ENCODE data around the gene PA2G4. TPM values are rescaled to one million over a fixed set of nuclear protein-coding genes. Genes with fewer than 3 reads are reported as not detected.

Gene PA2G4
- total and polyA plus RNA-seq, 10 of the 15 experiments (the other 5 are each of a cell fraction or from before 2014, with no cell fraction given), result 148 to 514 (median 406) TPM

DNA sequence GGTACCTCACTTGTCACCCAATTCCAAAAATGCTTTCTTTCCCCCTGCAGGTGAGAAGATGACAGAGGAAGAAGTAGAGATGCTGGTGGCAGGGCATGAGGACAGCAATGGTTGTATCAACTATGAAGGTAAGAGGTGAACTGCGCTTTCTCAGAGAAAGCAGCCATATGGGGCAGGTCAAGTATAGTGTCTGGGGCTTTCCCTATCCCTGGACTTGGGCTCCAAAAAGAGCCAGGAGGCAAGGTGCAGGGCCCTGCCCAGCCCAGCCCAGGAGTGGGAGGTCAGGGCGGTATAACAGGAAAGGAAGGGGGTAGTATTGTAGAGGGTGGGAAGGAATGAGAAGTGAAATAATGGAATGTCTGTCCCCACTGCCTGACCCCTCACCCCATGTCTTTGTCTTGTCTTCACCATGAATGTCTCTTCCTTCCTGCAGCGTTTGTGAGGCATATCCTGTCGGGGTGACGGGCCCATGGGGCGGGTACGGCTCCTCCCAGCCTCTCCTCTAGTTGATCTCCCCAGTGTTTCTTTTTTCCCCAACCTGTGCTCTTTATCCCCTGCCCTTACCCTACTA, 55.9 kb downstream of the PA2G4 start:
- ChIA-PET SMC1A (ENCODE audit: uncharacterized antibody, unreplicated experiment) (interaction anchor here (2.4 to 2.7 kb wide), 2 partner anchors 27 to 32 kb away, joined by 12 read pairs; partner anchors contain the start of gene ESYT1), CTCF (interaction anchor here (1.2 to 2.1 kb wide), 3 partner anchors 28 to 34 kb away, joined by 4 to 11 read pairs (median 10); partner anchors contain the start of gene SMARCC2), POLR2A (interaction anchor here (0.8 to 2.5 kb wide), 5 partner anchors 9 to 33 kb away, joined by 5 to 19 read pairs (median 11); partner anchors contain the start of genes ESYT1 and SMARCC2), RAD21 (ENCODE audit: unreplicated experiment) (interaction anchor here (2.1 to 2.8 kb wide), 2 partner anchors 29 to 33 kb away, joined by 14 to 18 read pairs; partner anchors contain the start of genes ESYT1 and SMARCC2)
- Histone ChIP-seq H3K27ac (ENCODE audit: control insufficient read depth, insufficient read depth) (peak overlapping the region; percentile 91), H3K9ac (ENCODE audit: control insufficient read depth, insufficient read depth, low read length) (peak overlapping the region; percentile 89), H3K4me2 (ENCODE audit: control insufficient read depth, insufficient read depth) (peak overlapping the region; percentile 98), H3K9me3 (replicated peaks; ENCODE audit: control insufficient read depth, insufficient read depth, low read length) (no peaks in the 10 kb centered on the region), H3K4me3 (peak overlapping the region; percentile 90), H3K4me1 (ENCODE audit: control insufficient read depth, insufficient read depth, low read length) (peaks cover 17% of the 10 kb centered on the region), H4K20me1 (ENCODE audit: control insufficient read depth, insufficient read depth) (no peaks in the 10 kb centered on the region), H3K36me3 (ENCODE audit: control insufficient read depth in 2 of 2, insufficient read depth in 2 of 2, low read length in 1 of 2) (peaks cover 23 to 33% of the 10 kb centered on the region in 2 experiments), H3K79me2 (ENCODE audit: control insufficient read depth, insufficient read depth, low read length) (peaks cover 39% of the 10 kb centered on the region), H3K27me3 (replicated peaks in 1 of 2; ENCODE audit: control insufficient read depth in 2 of 2, insufficient read depth in 2 of 2, low read length in 1 of 2) (no peaks in the 10 kb centered on the region), H2AFZ (ENCODE audit: control insufficient read depth, low read depth, low read length) (no peak overlapping the region)
- ATAC-seq (peak; percentile 20), DNase-seq (ENCODE audit: low read depth, low spot score) (no peak), FAIRE-seq (no peak)
- BruUV-seq (replicated peaks), result no TSS peak
- intact Hi-C loops (cut with micrococcal nuclease; ENCODE audit: unreplicated experiment), result no loop called here
- in situ Hi-C loops (cut with MboI), result no loop called here
- 5% methylated on average over 7 of the region's 7 CpGs for WGBS (ENCODE audit: insufficient coverage, insufficient replicate concordance, low lambda C conversion rate, missing lambda C conversion rate)
- TF ChIP-seq BCL3 (IDR thresholded peaks at IDR 0.05; ENCODE audit: borderline replicate concordance, insufficient read depth, low read depth, low read length, poor library complexity, severe bottlenecking) (peak; percentile 29), SIN3A (IDR thresholded peaks at IDR 0.05; ENCODE audit: low read depth, low read length) (no peak), POLR2AphosphoS5 (IDR thresholded peaks at IDR 0.05; ENCODE audit: low read length) (0 out of 2 replicates have a peak, but pooled peaks have one; percentile 70), EZH2 (IDR thresholded peaks at IDR 0.05; ENCODE audit: borderline replicate concordance, control insufficient read depth, low read depth, low read length) (no peak), RCOR1 (conservative IDR thresholded peaks at IDR 0.05; ENCODE audit: low read depth, low read length) (no peak), MYB (IDR thresholded peaks at IDR 0.05; ENCODE audit: borderline replicate concordance, low read depth, low read length) (no peak), MLLT1 (IDR thresholded peaks at IDR 0.05) (no peak), SP1 (IDR thresholded peaks at IDR 0.05; ENCODE audit: low read depth, low read length) (no peak), CREB1 (IDR thresholded peaks at IDR 0.05; ENCODE audit: low read depth) (peak; percentile 35; the same call in 1 of the 2 replicates), ZBTB4 (CRISPR knock-in tag; IDR thresholded peaks at IDR 0.05) (no peak)
- TF ChIP-seq, protein P1, sequence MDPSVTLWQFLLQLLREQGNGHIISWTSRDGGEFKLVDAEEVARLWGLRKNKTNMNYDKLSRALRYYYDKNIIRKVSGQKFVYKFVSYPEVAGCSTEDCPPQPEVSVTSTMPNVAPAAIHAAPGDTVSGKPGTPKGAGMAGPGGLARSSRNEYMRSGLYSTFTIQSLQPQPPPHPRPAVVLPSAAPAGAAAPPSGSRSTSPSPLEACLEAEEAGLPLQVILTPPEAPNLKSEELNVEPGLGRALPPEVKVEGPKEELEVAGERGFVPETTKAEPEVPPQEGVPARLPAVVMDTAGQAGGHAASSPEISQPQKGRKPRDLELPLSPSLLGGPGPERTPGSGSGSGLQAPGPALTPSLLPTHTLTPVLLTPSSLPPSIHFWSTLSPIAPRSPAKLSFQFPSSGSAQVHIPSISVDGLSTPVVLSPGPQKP (IDR thresholded peaks at IDR 0.05; ENCODE audit: low read depth, low read length), result no peak
- TF ChIP-seq, protein P2, sequence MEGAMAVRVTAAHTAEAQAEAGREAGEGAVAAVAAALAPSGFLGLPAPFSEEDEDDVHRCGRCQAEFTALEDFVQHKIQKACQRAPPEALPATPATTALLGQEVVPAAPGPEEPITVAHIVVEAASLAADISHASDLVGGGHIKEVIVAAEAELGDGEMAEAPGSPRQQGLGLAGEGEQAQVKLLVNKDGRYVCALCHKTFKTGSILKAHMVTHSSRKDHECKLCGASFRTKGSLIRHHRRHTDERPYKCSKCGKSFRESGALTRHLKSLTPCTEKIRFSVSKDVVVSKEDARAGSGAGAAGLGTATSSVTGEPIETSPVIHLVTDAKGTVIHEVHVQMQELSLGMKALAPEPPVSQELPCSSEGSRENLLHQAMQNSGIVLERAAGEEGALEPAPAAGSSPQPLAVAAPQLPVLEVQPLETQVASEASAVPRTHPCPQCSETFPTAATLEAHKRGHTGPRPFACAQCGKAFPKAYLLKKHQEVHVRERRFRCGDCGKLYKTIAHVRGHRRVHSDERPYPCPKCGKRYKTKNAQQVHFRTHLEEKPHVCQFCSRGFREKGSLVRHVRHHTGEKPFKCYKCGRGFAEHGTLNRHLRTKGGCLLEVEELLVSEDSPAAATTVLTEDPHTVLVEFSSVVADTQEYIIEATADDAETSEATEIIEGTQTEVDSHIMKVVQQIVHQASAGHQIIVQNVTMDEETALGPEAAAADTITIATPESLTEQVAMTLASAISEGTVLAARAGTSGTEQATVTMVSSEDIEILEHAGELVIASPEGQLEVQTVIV (IDR thresholded peaks at IDR 0.05; ENCODE audit: borderline replicate concordance, partially characterized antibody), result no peak
